ENCODE data around the gene FAM20B. TPM values are rescaled to one million over a fixed set of nuclear protein-coding genes. Genes with fewer than 3 reads are reported as not detected.

Gene FAM20B
- total and polyA plus RNA-seq, 2 of the 13 experiments (the other 11 are each of a cell fraction or from before 2014, with no cell fraction given) = 13.8 to 26.9 TPM

GRCh38 chr1:179091691-179092165, 66.0 kb downstream of the FAM20B start (continued):
- TF ChIP-seq ZNF18 (CRISPR knock-in tag; IDR thresholded peaks at IDR 0.05; ENCODE audit: insufficient replicate concordance) (no peak), FOSL1 (CRISPR knock-in tag; IDR thresholded peaks at IDR 0.05; ENCODE audit: borderline replicate concordance) (no peak), E2F2 (CRISPR knock-in tag; IDR thresholded peaks at IDR 0.05; ENCODE audit: borderline replicate concordance) (no peak), ARHGAP35 (CRISPR knock-in tag; IDR thresholded peaks at IDR 0.05; ENCODE audit: borderline replicate concordance) (no peak; the same call in 1 of the 2 replicates), ERF (CRISPR knock-in tag; IDR thresholded peaks at IDR 0.05) (no peak; the same call in 1 of the 2 replicates), HOXD1 (CRISPR knock-in tag; IDR thresholded peaks at IDR 0.05) (no peak), RCOR2 (CRISPR knock-in tag; IDR thresholded peaks at IDR 0.05) (no peak), KLF16 (CRISPR knock-in tag; IDR thresholded peaks at IDR 0.05) (peak in 1 of 2 experiments; percentile 87; a peak in 1 of 4 replicates), TCF7L2 (IDR thresholded peaks at IDR 0.05; ENCODE audit: low read depth, low read length) (no peak), SSRP1 (CRISPR knock-in tag; IDR thresholded peaks at IDR 0.05) (no peak), ZNF773 (CRISPR knock-in tag; IDR thresholded peaks at IDR 0.05; ENCODE audit: borderline replicate concordance) (no peak), TBP (CRISPR knock-in tag; IDR thresholded peaks at IDR 0.05) (no peak), PLRG1 (conservative IDR thresholded peaks at IDR 0.05) (no peak), KLF13 (CRISPR knock-in tag; IDR thresholded peaks at IDR 0.05) (no peak), ZNF468 (CRISPR knock-in tag; IDR thresholded peaks at IDR 0.05) (no peak), ZNF256 (CRISPR knock-in tag; conservative IDR thresholded peaks at IDR 0.05) (no peak), BHLHE40 (IDR thresholded peaks at IDR 0.05; ENCODE audit: low read length) (peak; percentile 78), RFXANK (CRISPR knock-in tag; IDR thresholded peaks at IDR 0.05) (no peak), ZNF597 (CRISPR knock-in tag; IDR thresholded peaks at IDR 0.05) (no peak), ZBTB8A (CRISPR knock-in tag; IDR thresholded peaks at IDR 0.05; ENCODE audit: borderline replicate concordance, low read depth) (no peak), ADNP (CRISPR knock-in tag; IDR thresholded peaks at IDR 0.05) (no peak), ZNF883 (CRISPR knock-in tag; IDR thresholded peaks at IDR 0.05; ENCODE audit: not compliant biosample characterization) (no peak), ZNF737 (CRISPR knock-in tag; IDR thresholded peaks at IDR 0.05; ENCODE audit: borderline replicate concordance) (no peak; the same call in 1 of the 2 replicates), ZNF629 (CRISPR knock-in tag; conservative IDR thresholded peaks at IDR 0.05) (no peak), ZBTB49 (CRISPR knock-in tag; IDR thresholded peaks at IDR 0.05; ENCODE audit: borderline replicate concordance) (0 out of 2 replicates have a peak, but pooled peaks have one; percentile 18), HNF4G (IDR thresholded peaks at IDR 0.05; ENCODE audit: borderline replicate concordance, low read depth, low read length) (no peak), HNF4G (CRISPR knock-in tag; IDR thresholded peaks at IDR 0.05; ENCODE audit: borderline replicate concordance, low read depth) (no peak)
